ENCODE data around the gene FBXO42.
"Not testable (repeated sequence)": the region's sequence is repeated elsewhere in the genome, so short reads cannot be mapped to it uniquely, and the experiment has no call there.

The FBXO42 gene

GRCh38 chr1:16279186-16279585 is 73.1 kb downstream of the FBXO42 start:
- no peak for FAIRE-seq
- DNase-seq (ENCODE audit: insufficient read length, low spot score), result no peak
- TF ChIP-seq POLR2A (IDR thresholded peaks at IDR 0.05; ENCODE audit: low read depth, low read length), result no peak

DNA sequence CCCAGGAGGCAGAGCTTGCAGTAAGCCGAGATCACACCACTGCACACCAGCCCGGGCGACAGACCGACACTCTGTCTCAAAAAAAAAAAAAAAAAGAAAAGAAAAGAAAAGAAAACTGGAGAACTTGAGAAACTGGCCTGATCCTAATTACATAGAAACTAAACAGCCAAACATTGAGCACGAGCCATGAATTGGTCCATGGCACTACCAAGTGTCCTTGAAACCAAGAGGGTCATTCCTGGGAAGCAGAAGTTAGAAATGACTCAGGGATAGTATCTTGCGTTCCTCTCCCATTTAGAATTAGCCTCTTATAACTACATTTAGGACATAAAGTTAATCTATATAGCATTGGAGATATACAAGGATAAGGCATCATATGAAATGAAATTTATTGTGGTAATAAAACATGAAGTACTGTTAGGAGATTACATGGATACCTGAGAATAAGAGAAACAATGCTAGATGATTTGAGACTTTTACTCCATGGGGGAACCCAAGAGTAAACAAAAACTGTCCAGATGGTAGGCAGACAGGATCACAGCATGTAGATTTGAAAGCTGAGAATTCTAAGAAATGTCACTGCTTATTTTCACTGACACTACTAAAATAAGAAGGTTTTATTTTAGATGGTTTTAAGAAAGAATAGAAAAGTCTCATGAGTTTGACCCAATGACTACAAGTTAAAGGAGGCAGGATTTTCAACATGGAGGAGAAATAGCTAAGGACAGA is 75.8 kb downstream of the FBXO42 start:
- FAIRE-seq (no peak), DNase-seq (ENCODE audit: insufficient read length, low spot score) (no peak)
- no peak for TF ChIP-seq POLR2A (IDR thresholded peaks at IDR 0.05; ENCODE audit: low read depth, low read length)

GRCh38 chr1:16275591-16275990 is 76.7 kb downstream of the FBXO42 start:
- FAIRE-seq, result no peak
- no peak for DNase-seq (ENCODE audit: insufficient read length, low spot score)
- TF ChIP-seq POLR2A (IDR thresholded peaks at IDR 0.05; ENCODE audit: low read depth, low read length), result no peak

DNA sequence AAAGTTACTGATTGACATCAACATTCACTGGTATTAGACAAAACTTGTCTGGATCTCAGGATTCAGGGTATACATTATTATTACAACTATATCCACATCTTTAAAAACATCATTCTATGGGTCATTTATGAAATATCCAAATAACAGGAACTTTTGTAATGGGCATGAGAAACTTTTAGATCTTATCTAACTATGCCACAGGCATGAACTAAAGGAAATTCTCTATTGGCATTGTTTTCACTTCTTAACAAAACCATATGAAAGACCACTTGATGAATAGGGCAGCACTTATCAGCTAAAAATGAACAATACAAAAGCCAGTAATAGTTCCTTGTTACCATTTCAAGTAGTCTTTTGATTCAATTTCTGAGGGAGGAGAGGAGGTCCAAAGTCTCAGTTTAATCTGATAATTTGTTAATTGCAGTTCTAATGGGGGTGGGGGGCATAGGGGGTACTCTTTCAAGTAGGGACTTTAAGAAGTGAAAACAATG is 84.5 kb downstream of the FBXO42 start:
- TF ChIP-seq POLR2A (IDR thresholded peaks at IDR 0.05; ENCODE audit: low read depth, low read length), result no peak
- FAIRE-seq (no peak), DNase-seq (ENCODE audit: insufficient read length, low spot score) (no peak)

- no peak for TF ChIP-seq POLR2A (IDR thresholded peaks at IDR 0.05; ENCODE audit: low read depth, low read length)
- FAIRE-seq (no peak), DNase-seq (ENCODE audit: insufficient read length, low spot score) (no peak)
Measured at GRCh38 chr1:16266411-16267118, 85.7 kb downstream of the FBXO42 start.

DNA sequence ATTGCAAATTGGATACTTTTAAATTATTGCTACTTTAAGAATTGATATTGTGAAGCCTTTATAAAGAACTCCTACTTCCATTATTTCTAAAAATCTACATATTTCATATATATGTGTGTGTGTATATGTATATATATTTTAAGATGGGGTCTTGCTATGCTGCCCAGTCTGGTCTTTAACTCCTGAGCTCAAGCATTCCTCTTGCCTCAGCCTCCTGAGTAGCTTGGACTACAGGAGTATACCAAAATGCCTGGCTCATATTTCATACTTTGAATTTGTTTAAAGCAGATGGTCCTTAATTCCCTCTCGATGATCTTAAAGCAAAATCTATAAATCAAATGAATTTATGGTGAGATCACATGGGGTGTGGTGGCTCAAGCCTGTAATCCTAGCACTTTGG is 90.2 kb downstream of the FBXO42 start:
- no peak for FAIRE-seq
- no peak for DNase-seq (ENCODE audit: insufficient read length, low spot score)
- no peak for TF ChIP-seq POLR2A (IDR thresholded peaks at IDR 0.05; ENCODE audit: low read depth, low read length)

DNA sequence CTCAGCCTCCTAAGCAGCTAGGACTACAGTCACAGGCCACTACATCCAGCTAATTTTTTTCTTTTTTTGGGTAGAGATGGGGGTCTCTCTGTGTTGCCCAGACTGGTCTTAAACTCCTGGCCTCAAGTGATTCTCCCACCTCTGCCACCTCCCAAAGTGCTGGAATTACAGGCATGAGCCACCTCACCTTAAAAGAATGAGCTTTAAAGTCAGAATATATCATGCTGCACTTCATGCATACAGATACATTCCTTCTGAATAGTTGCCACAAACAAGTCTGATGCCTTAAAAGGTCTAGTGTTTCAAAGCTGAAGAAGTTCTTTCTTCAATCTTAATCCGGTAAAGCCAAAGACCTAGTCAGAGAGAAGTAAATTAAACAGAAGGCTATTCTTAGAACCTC is 91.5 kb downstream of the FBXO42 start:
- DNase-seq (ENCODE audit: insufficient read length, low spot score) (no peak), FAIRE-seq (peak; percentile 85)
- no peak for TF ChIP-seq POLR2A (IDR thresholded peaks at IDR 0.05; ENCODE audit: low read depth, low read length)

- no peak for DNase-seq (ENCODE audit: insufficient read length, low spot score)
- FAIRE-seq, result no peak
- no peak for TF ChIP-seq POLR2A (IDR thresholded peaks at IDR 0.05; ENCODE audit: low read depth, low read length)
Measured at GRCh38 chr1:16258591-16259135, 93.6 kb downstream of the FBXO42 start.

- no peak for TF ChIP-seq POLR2A (IDR thresholded peaks at IDR 0.05; ENCODE audit: low read depth, low read length)
- FAIRE-seq, result no peak
- no peak for DNase-seq (ENCODE audit: insufficient read length, low spot score)
Measured at GRCh38 chr1:16257968-16258367, 94.3 kb downstream of the FBXO42 start.

GRCh38 chr1:16257556-16257955 is 94.7 kb downstream of the FBXO42 start:
- FAIRE-seq; DNase-seq (ENCODE audit: insufficient read length, low spot score): not testable (repeated sequence)

DNA sequence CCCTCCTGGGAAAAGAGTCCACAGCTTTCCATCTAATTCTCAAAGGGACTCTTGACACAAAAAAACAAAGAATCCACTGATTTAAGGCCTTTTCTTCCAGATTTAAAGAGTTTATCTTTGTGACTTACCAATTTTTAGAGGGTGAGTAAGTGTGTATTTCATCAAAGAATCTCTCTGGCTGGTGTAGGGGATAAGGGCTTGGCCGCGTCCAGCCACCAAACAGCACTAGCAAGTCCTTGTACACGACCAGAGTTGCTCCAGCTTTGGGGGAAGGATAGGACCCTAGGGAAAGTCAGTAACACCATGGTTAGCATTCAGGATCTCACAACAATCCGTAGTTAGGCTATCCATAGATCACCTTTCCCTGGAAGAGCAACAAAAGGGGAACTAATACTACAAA is 95.8 kb downstream of the FBXO42 start:
- TF ChIP-seq POLR2A (IDR thresholded peaks at IDR 0.05; ENCODE audit: low read depth, low read length), result no peak
- DNase-seq (ENCODE audit: insufficient read length, low spot score) (no peak), FAIRE-seq (no peak)

DNA sequence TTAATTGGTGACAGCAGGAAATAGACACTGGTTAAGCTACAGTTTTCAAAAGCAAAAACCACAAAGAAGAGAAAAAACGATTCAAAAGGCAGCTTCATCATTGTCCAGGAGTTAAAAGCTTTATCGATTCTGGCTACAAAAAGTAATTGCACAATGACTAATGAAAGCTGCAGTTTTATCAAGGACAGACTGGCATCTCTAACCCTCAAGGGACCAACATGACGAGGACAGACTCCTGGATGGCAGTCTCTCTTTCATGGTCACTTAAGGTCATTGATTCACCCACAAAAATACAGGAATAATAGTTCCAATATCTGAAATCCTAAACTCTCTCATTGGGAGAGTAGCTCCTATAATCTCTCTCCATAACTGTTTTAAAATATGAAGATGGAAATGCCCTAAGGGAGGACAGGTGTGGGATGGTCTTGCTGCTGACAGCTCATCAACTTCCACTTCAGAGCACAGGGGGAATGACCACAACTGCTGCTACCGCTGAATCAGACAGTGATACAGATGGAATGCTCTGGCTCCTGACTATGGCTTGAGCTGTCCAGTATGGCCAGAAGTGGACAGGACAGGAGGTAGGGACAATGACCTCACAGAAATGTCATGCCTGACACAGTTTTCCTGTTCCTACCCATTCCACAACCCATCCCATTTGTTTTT is 97.9 kb downstream of the FBXO42 start:
- TF ChIP-seq POLR2A (IDR thresholded peaks at IDR 0.05; ENCODE audit: low read depth, low read length), result no peak
- peak; percentile 82 for FAIRE-seq
- no peak for DNase-seq (ENCODE audit: insufficient read length, low spot score)

- TF ChIP-seq POLR2A (IDR thresholded peaks at IDR 0.05; ENCODE audit: low read depth, low read length), result no peak
- no peak for FAIRE-seq
- DNase-seq (ENCODE audit: insufficient read length, low spot score), result no peak
Measured at GRCh38 chr1:16253332-16253922, 98.9 kb downstream of the FBXO42 start.

DNA sequence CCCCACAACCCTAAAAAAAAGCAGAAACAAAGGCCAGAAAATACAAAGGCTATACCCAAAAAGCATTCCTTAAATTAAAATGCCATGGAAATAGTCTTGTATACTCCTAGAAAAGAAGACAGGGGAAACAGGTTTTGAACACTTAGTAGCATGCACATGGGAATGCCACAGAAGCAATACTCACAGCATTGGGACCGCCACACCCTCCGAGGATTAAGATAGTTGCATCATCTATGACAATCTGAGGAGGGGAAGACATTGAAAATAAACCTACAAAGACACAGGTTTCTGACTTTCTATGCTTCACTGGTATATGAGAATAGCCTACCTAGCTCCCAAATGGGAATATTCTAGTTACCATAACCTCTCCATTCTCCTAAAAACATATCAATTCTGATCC is 99.4 kb downstream of the FBXO42 start:
- FAIRE-seq (no peak), DNase-seq (ENCODE audit: insufficient read length, low spot score) (no peak)
- TF ChIP-seq POLR2A (IDR thresholded peaks at IDR 0.05; ENCODE audit: low read depth, low read length), result no peak
